Measurements from ENCODE around the gene ZNF544.
"Not testable (repeated sequence)": the region's sequence is repeated elsewhere in the genome, so short reads cannot be mapped to it uniquely, and the experiment has no call there.

ZNF544 gene

DNA sequence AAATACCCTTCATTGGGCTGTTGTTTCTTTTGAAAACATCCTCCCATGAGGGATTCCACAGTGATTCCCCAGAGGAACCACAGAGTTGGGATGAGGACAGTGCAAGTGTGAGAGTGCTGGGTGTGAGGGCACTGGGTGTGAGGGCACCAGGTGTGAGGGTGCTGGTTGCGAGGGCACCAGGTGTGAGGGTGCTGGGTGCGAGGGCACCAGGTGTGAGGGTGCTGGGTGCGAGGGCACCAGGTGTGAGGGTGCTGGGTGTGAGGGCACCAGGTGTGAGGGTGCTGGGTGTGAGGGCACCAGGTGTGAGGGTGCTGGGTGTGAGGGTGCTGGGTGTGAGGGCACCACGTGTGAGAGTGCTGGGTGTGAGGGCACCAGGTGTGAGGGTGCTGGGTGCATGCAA lies 29.5 kb downstream of the ZNF544 start:
- DNase-seq, result not testable (repeated sequence)

DNA sequence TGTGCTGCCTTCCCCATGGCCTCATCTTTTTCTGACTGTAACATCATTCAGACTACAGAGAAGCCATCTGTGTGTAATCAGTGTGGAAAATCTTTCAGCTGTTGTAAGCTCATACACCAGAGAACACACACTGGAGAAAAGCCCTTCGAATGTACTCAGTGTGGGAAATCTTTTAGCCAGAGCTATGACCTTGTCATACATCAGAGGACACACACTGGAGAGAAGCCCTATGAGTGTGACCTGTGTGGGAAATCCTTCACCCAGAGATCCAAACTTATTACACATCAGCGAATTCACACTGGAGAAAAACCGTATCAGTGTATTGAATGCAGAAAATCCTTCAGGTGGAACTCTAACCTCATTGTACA lies 32.9 kb downstream of the ZNF544 start:
- DNase-seq, result no peak

- DNase-seq, result no peak
Observed at GRCh38 chr19:58261968-58262921, 33.5 kb downstream of the ZNF544 start.

DNA sequence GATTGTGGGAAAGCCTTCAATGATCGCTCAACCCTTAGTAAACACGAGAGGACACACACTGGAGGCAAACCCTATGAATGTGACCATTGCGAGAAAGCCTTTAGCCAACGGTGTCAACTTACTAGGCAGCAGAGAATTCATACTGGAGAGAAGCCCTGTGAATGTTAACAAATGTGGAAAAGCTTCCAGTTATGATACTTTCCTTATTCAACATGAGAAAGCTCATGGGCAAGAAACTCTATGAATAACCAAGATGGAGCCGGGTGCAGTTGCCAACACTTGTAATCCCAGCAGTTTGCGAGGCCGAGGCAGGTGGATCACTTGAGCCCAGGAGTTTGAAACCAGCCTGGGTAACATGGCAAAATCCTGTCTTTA lies 34.2 kb downstream of the ZNF544 start:
- no peak for DNase-seq

DNA sequence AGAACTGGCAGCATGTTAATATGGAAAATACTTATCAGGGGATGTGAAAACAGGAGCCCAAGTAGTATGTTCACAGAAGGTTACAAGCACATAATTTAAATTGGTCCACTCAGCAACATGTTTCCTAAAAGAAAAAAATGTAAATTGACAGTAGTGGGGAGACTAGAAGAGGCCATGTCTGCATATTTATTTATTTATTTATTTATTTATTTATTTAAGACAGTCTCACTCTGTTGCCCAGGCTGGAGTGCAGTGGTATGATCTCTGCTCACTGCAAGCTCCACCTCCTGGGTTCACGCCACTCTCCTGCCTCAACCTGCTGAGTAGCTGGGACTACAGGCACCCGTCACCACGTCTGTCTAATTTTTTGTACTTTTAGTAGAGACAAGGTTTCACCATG lies 36.4 kb downstream of the ZNF544 start:
- no peak for DNase-seq

- DNase-seq, result no peak
Observed at GRCh38 chr19:58268344-58268743, 39.6 kb downstream of the ZNF544 start.

GRCh38 chr19:58274771-58275201 lies 46.1 kb downstream of the ZNF544 start:
- DNase-seq, result no peak

DNA sequence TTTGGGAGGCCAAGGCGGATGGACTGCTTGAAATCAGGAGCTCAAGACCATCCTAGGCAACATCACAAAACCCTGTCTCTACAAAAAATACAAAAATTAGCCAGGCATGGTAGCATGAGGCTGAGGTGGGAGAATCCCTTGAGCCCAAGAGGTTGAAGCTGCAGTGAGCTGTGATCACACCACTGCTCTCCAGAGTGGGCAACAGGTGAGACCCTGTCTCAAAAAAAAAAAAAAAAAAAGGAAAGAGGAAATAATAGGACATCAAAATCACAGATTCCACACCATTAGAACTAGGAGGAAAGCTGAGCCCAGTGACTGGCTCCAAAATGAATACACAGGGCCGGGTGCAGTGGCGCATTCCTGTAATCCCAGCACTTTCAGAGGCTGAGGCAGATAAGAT lies 46.9 kb downstream of the ZNF544 start:
- no peak for DNase-seq

- no peak for DNase-seq
Observed at GRCh38 chr19:58277197-58277596, 48.5 kb downstream of the ZNF544 start.

DNA sequence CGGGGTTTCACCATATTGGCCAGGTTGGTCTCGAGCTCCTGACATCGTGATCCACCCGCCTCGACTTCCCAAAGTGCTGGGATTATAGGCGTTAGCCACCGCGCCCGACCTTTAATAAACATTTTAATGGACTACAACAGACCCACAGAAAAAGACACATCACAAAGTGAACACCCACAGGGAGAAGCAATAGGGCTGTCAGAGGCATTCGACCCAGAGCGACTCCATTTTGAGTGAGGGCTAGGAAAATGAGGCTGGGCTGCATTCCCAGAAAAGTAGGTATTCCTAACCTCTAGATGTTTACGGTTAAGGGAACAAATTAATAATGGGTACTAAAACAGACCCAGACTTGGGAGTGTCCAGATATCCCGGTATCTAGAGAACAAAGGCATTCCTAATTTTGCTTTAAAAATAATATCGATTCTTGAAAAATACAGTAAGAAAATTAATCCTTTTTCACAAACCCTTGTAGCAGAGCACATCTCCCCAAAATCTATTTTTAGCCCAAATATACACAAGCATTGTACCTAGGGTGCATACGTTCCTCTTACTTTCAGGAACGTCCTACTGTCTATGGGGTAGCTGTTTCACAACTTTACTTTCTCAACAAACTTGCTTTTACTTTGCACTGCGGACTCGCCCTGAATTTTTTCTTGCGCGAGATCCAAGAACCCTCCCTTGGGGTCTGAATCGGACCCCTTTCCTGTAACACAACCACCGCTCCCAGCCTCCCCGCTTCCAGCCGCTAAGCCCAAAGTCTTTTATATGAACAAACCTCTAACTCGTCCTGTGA lies 49.2 kb downstream of the ZNF544 start:
- DNase-seq, result no peak

DNA sequence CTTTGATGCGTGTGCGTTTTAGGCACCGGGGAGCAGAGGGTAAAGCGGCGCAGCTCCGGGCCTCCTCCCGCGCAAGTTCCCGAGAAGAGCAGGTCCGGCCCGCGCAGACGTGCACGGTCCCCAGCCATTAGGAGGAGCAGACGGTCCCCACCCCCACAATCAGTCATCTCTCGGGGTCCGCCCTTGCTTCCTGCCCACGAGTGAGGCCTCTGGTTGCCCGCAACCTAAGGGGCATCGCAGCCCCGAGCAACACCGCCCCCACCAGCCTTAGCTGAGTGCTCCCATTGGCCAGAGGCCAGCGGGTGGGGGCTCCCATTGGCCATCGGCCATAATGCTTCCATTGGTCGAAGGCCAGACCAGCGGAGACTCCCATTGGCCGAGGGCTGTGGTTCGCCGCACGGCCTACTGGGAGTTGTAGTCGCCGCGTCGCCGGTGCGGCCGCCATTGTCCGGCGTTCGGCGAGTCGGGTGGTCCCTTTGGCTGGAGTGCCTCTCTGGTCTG lies 49.9 kb downstream of the ZNF544 start, which contains the start of gene ZNF8:
Gene ZNF8, plus strand, starts transcription at position 415 of the 501 bp plus-strand sequence. CDS start 127 bp downstream, outside the sequence.
- DNase-seq, result peak; percentile 100

- DNase-seq, result peak; percentile 91
Observed at GRCh38 chr19:58279042-58279924, 50.6 kb downstream of the ZNF544 start.

DNA sequence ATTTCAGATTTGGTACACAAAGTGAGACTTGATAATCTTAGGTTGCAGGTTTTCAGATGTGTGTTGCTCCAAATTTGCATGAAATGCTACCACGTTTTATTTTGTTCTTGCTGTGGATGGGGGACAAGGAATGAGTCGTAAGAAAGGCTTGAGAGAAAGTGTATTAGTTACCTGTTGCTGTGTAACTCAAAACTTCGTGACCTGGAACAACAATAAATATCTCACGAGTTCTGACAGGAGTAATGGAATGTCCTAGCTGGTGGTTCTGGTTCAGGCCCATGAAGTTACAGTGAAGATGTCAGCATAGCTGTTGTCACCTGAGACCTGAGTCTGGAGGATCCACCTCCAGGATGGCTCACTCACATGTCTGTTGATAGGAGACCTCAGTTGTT lies 51.2 kb downstream of the ZNF544 start:
- no peak for DNase-seq

GRCh38 chr19:58284199-58284598 lies 55.5 kb downstream of the ZNF544 start:
- DNase-seq, result no peak

GRCh38 chr19:58291943-58292342 lies 63.2 kb downstream of the ZNF544 start:
- no peak for DNase-seq

GRCh38 chr19:58294743-58295374 lies 66.1 kb downstream of the ZNF544 start:
- DNase-seq, result no peak

DNA sequence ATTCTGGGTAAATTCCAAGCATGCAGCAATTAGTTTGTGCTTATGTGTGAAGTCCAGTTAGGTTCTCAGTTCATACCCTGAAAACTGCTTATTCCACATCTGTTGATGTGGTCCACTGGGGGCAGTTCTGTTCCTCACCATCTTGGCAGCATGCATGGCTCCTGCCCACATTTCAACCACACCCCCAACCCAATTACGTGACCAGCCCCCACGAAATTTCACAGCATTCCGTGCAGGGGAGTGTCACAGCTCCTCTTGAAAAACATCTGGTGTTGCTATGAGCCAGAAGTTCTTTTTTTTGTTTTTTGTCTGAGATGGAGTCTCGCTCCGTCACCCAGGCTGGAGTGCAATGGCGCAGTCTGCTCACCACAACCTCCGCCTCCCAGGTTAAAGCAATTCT lies 67.4 kb downstream of the ZNF544 start:
- DNase-seq, result no peak

- no peak for DNase-seq
Observed at GRCh38 chr19:58300620-58301019, 71.9 kb downstream of the ZNF544 start.

- DNase-seq, result no peak
Observed at GRCh38 chr19:58304255-58304654, 75.5 kb downstream of the ZNF544 start.

DNA sequence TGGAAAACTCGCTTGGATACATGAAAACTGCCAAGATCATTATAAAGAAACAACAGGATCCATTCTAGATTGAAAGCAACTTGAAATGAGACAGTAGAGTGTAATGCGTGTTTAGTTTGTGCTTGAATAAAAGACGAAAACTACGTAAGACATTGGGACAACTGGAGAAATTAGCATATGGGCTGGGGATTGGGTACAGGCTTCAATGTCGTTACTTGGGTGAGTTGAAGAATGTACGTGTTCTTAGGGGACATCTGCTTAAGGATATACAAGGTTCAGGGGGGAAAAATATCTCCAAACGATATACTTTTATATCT lies 76.0 kb downstream of the ZNF544 start:
- no peak for DNase-seq

DNA sequence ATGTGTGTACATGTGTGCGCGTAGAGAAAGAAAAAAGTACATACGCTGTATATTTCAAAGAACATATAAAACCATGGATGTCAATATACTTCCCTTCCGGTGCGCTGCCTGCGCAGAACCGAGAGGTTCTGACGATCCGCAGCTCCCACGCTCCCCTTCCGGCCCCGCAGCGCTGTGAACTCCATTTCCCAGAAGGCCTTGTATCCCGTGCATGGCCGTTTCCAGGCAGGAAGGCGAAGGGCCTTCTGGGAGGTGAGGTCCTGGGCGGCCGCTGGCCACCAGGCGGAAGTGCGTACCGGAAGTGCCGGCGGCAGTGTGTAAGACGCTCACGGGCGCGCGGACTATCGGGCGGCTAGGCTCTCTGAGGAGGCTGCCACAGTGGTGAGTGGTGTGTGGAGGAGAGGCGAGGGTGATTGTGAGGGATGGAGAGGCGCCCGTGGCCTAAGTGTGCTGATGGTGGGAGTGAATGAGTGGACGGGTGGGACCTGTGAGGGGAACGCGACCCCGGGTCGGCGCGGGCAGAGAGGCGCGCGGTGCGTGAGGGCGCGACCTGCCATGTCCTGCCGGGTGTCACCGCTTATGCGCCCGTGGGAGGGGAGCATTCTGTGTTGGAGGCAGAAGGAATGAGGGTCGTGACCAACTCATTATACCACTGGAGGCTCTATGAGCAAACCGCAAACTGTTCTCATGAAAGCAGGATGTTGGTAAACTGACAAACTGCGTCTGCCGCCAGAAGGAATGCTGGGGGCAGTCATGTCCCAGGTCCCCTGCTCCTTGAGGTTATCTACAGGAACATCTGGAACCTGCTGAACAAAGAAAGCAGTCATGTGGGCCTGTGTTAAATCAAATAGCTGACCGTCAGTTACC lies 76.6 kb downstream of the ZNF544 start, which contains the start of gene ERVK3-1:
Gene ERVK3-1, plus strand, starts transcription at position 313 of the 867 bp plus-strand sequence. CDS start 6,792 bp downstream, outside the sequence.
- DNase-seq, result peak; percentile 98

All from islet precursor cell (in vitro differentiated cells).